Fibroblast of the aortic adventitia (primary cell): ENCODE data around the gene DYNC1LI1. TPM values are rescaled to one million over a fixed set of nuclear protein-coding genes. Genes with fewer than 3 reads are reported as not detected.
A peak's percentile ranks its signal among the peaks of the same experiment; 100 is the strongest.

Experiments
- DNase-seq: peaks from one replicate; pipeline ENCODE4 v3.0.0-alpha.2; 2010; ENCODE audit warnings: low read depth
- H3K4me3 ChIP-seq: 2 replicates; pipeline ENCODE4 v1.5.1; 2011; ENCODE audit warnings: low read depth, mild to moderate bottlenecking, control low read depth, low read length, moderate library complexity
- total RNA-seq: library from RNA; depleted of rRNA; stranded (reverse); fragments of >200 nt; gene quantifications from 2 replicates; pipeline ENCODE4 v1.2.3, GENCODE V29; 2012; ENCODE audit warnings: low replicate concordance
- TF ChIP-seq, protein P1 (sequence below): IDR thresholded peaks from 2 replicates; pipeline ENCODE4 v1.5.1; 2011; ENCODE audit warnings: mild to moderate bottlenecking, low read length, control low read depth, inconsistent platforms; ENCODE audit not compliant: insufficient read depth

The DYNC1LI1 gene
- total RNA-seq, 1 donor: 42.5 TPM

- TF ChIP-seq, protein P1, sequence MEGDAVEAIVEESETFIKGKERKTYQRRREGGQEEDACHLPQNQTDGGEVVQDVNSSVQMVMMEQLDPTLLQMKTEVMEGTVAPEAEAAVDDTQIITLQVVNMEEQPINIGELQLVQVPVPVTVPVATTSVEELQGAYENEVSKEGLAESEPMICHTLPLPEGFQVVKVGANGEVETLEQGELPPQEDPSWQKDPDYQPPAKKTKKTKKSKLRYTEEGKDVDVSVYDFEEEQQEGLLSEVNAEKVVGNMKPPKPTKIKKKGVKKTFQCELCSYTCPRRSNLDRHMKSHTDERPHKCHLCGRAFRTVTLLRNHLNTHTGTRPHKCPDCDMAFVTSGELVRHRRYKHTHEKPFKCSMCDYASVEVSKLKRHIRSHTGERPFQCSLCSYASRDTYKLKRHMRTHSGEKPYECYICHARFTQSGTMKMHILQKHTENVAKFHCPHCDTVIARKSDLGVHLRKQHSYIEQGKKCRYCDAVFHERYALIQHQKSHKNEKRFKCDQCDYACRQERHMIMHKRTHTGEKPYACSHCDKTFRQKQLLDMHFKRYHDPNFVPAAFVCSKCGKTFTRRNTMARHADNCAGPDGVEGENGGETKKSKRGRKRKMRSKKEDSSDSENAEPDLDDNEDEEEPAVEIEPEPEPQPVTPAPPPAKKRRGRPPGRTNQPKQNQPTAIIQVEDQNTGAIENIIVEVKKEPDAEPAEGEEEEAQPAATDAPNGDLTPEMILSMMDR: no peak
- H3K4me3 ChIP-seq: no peak overlapping the region
- no peak for DNase-seq
Measured at GRCh38 chr3:32498252-32498651, 72.4 kb downstream of the DYNC1LI1 start.

GRCh38 chr3:32495609-32496008, 75.0 kb downstream of the DYNC1LI1 start:
- H3K4me3 ChIP-seq: no peak overlapping the region
- TF ChIP-seq, protein P1: no peak
- DNase-seq: no peak

DNA sequence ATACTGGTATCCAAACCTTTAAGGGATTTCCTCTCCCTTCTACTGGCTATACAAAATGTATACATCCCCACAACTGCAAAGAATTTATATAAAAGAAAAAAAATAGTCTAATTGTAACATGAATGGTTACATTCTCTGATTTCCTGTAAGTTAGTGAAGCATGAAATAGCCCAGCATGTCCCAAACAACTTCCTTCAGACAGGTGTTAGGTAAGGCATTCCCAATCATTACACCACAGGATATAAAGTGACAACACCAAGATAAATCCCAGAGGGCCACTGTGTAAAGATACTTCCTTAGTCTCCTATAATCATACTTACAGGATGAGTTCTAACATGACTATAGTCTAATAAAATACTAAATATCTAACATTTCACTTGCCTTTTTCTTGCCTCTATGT, 75.6 kb downstream of the DYNC1LI1 start:
- TF ChIP-seq, protein P1: no peak
- no peak for DNase-seq
- H3K4me3 ChIP-seq: no peak overlapping the region

DNA sequence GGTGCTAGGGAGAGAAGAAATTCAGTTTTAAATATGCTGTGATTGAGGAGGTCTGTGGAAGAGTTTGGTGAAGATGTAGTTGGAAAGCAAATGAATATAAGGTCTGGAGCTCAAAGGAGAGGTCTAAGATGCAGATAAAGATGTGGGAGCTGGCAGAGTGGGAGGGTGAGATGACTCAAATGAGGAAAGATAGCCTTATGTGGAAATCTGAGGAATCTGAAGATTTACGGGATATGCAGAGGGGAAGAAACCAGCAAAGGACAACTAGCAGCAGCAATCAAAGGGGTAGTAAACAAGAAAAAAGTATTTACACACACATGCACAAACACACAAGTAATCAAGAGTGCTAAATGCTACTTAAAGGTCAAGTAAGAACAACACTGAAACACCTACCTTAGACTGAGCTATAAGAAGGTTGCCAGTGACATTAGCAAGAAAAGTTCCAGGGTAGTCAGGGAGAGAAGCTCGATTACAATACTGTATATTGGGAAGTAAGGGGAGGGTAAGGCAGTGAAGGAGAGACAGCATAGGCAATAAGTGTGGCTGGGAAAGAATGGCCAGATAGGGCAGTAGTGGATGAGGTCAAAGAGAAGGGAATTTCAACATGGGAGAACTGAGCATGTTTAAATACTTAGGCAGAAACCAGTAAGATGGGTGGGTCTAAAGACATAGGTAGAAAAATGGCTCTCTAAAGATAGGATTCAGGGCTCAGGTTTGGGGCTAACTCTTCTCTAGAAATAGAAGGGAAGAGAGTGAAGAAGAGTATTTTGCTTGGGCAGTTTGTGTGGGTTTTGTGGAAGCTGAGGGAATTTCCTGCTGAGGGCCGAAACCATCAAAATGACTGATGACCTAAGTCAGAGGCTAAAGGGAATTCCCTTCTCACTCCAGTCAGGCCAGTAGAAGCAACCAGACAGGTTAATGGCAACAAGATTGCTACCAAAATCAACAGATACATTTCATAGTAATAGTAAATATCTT, 76.9 kb downstream of the DYNC1LI1 start:
- TF ChIP-seq, protein P1: no peak
- H3K4me3 ChIP-seq: no peak overlapping the region
- peak; percentile 52 for DNase-seq

DNA sequence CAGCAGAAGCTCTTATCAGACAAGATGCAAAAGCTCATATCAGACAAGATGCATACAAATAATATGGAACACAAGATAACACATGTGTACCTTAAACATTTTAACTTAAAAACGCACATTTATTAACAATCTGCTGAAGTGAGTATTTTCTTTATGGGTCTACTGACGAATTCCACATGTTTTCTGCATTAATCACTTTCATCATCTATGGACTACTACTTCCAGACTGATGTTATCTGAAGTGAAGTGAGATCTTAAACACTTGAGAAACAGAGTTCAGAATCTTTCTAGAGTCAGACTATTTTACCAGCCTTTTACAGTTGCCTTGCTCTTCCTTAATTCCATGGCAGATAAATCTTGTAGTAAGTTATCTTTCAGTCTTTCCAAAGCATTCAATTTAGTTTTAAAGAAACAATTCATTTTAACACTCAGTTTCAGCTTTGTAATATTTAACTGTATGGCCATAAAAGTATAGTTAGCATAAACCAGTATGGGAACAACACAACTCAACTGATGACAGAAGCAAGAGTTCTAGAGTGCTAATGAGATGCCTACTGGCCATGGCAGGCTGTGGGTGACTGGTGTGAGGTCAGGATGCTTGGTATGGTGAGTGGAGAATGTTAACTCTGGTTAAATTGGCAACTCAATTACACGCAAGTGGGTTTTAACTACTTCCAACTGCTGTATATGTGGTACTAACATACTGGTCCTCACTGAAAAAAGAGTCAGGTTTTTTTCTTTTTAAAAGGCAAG, 77.8 kb downstream of the DYNC1LI1 start:
- DNase-seq: peak; percentile 15
- H3K4me3 ChIP-seq: no peak overlapping the region
- TF ChIP-seq, protein P1: no peak

- DNase-seq: peak; percentile 57
- H3K4me3 ChIP-seq: no peak overlapping the region
- TF ChIP-seq, protein P1: no peak
Measured at GRCh38 chr3:32488474-32489008, 82.1 kb downstream of the DYNC1LI1 start.
